GM12801 (cell line): Measurements from ENCODE around the gene MYADML2.

ENCODE experiments used
- CTCF ChIP-seq: IDR thresholded peaks from one replicate; pipeline ENCODE4 v1.5.1; 2011; ENCODE audit warnings: control low read depth; ENCODE audit not compliant: insufficient read length; ENCODE audit errors: extremely low read depth

The MYADML2 gene

GRCh38 chr17:81933178-81933699 lies 13.8 kb downstream of the MYADML2 start:
- TF ChIP-seq CTCF: no peak

GRCh38 chr17:81932333-81932983 lies 14.6 kb downstream of the MYADML2 start:
- no peak for TF ChIP-seq CTCF

- no peak for TF ChIP-seq CTCF
These were observed 15.3 kb downstream of the MYADML2 start for GRCh38 chr17:81931557-81932332.

DNA sequence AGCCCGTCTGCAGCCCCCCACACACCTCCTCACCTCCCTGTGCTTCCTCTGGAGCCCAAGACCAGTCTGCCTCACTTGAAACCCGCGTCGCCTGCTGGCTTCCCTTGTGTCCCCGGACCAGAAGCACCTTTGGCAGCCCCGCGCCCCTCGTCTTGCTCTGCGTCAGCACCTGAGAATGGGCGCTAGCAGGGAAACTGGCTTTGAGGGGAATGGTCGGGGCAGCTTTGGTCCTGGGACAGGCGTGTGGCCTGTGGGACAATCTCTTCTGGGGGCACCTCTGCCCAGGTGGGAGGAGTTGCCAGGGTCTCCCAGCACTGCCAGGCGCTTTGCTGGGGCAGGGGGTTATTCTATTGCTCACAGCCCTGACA lies 15.9 kb downstream of the MYADML2 start:
- no peak for TF ChIP-seq CTCF

DNA sequence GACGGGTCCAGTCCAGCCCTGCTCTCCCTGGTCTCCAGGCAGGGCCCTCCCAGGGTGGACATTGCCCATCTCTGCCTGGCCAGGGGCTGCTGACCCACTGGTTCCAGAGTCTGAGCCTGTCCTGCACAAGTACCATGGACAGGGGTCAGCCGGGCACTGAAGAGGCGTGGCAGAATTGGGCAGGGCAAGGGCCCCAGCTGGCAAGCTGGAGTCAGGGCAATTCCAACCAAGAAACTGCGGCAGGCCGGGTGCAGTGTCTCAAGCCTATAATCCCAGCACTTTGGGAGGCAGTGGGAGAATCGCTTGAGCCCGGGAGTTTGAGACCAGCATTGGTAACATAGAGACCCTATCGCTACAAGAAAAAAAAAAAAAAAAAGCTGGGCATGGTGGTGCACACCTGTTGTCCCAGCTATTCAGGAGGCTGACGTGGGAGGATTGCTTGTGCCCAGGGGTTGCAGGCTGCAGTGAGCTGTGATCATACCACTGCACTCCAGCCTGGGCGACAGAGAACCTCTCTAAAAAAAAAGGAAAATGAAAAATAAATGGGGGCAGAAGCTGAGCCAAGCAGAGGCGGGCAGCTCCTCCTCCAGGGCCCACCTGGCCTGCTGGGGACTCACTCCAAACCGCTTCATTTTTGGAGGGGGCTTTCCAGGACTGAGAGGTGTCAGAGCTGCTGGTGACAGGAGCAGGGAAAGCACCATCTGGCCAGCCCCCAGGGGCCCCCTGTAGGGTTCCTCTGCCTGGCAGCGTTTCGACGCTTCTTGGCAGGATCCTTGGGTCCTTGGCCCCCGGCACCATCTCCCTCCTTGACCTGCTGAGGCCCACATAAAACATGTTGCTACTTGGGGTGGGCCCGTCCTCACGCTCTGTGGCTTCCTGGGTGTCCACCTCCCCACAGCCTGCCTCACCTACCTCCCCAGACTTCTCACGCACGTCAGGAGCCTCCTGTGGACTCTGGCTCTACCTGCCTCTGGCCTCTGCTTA lies 16.6 kb downstream of the MYADML2 start:
- no peak for TF ChIP-seq CTCF

DNA sequence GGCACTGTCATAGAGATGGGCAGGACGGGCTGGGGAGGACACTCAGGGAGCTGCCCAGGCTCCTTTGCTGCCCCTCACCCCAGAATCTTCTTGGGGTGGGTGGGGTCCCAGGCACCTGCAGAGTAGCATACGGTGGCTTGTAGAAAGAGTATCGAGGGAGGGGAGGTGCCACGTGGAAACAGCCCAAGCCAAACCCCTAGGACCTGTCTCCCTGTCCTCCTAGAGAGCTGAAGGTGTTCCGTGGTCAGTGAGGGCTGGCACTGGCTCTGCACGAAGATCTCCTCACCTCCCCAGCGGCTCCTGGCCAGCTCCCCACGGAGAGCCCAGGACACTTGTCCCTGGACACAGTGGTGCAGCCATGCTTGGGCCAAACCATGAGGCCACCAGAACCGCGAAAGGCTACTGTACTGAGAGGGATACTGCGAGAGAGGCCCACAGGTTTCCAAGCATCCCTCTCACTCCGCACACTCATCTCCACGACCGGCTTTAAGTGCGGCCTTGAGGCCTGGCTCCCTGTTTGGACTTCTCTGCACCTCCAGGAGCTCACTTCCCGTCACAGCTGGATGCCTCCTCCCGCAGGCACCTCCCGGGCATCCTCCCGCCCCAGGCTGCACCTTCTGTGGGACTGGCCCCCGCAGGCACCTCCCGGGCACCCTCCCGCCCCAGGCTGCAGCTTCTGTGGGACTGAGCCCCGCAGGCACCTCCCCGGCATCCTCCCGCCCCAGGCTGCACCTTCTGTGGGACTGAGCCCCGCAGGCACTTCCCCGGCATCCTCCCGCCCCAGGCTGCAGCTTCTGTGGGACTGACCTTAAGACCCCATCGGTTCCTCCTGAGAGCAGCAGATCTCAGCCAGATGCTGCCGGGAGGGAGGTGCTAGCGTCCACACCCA lies 17.5 kb downstream of the MYADML2 start:
- no peak for TF ChIP-seq CTCF
